PC-9 (cell line): ENCODE results near the gene ST6GALNAC3.

Source experiments
- CTCF ChIP-seq: fragments of 200-600 bp; sonication (generic); conservative IDR thresholded peaks from 2 replicates; pipeline ENCODE4 v1.6.1; 2017; ENCODE audit warnings: mixed run types, antibody characterized with exemption, mild to moderate bottlenecking, moderate library complexity
- EZH2 ChIP-seq: fragments of 200-600 bp; sonication (generic); IDR thresholded peaks from 2 replicates; pipeline ENCODE4 v1.8.0; 2017; ENCODE audit warnings: antibody characterized with exemption, low read depth

DNA sequence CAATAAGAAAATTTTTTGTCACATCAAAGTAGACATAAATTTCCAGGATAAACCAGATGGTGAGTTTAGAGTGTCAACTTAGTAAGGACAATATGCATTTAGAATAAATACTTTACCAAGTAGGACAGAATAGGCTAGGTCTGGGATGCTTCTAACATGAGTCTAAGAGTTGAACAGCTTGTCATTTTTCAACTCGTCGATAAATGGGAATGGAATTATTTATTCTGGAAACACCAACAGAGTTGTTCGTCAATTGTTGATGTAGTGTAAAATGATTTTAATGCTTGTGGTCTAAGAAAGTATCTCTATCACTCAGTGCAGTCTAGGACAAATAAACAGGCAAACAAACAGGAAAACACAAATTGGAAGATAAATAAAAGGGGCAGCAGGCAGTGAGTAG lies 434.3 kb downstream of the ST6GALNAC3 start:
- TF ChIP-seq CTCF (no peak), EZH2 (no peak)
